ENCODE results near the gene FOXN3. TPM values are rescaled to one million over a fixed set of nuclear protein-coding genes. Genes with fewer than 3 reads are reported as not detected.

FOXN3 gene
- total RNA-seq, 4 donors from 2014 or later, result 66.1 to 130 (median 109) TPM

DNA sequence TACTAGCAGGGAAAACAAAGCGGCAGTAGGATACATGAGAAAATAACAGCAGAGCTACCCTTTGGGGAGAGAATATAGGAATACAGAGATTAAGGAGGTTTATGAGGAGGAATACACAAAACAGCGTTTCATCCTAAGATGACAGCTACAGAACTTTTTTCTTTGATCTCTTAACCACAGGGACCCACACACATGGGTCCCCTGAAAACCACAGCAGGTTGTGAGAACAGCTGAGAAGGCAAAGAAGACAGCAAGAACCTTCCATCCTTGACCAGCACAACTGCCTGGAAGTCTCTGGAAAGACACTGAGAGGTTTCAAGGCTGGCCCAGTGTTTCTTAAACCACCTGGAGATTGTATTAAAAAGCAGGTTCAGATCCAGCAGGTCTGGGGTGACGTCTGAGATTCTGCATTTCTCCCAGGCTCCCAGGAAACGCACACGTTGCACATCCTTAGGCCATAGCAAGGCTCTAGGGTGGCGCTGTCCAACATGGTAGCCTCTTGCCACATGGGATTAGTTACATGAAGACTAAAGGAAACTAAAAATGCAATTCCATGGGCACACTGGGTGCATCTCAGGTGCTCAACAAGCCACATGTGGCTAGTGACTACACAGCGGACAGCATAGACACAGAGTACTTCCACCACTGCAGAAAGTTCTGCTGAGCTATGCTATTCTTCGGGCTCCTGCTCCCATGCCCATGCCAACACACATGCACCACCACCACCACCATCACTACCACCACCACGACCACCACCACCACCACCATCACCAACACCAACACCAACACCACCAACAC, 92.3 kb downstream of the FOXN3 start:
- Histone ChIP-seq H3K27me3 (no peaks in the 10 kb centered on the region), H3K27ac (no peak overlapping the region), H3K9me3 (no peaks in the 10 kb centered on the region), H3K4me3 (no peak overlapping the region), H3K4me1 (peaks cover 0 to 12% (median 0%) of the 10 kb centered on the region in 4 donors), H3K36me3 (no peaks in the 10 kb centered on the region)
- DNase-seq, result no peak
- TF ChIP-seq EP300 (IDR thresholded peaks at IDR 0.05; ENCODE audit: low read depth) (no peak), POLR2AphosphoS5 (IDR thresholded peaks at IDR 0.05) (no peak), POLR2A (IDR thresholded peaks at IDR 0.05) (no peak)
- TF ChIP-seq, protein P1, sequence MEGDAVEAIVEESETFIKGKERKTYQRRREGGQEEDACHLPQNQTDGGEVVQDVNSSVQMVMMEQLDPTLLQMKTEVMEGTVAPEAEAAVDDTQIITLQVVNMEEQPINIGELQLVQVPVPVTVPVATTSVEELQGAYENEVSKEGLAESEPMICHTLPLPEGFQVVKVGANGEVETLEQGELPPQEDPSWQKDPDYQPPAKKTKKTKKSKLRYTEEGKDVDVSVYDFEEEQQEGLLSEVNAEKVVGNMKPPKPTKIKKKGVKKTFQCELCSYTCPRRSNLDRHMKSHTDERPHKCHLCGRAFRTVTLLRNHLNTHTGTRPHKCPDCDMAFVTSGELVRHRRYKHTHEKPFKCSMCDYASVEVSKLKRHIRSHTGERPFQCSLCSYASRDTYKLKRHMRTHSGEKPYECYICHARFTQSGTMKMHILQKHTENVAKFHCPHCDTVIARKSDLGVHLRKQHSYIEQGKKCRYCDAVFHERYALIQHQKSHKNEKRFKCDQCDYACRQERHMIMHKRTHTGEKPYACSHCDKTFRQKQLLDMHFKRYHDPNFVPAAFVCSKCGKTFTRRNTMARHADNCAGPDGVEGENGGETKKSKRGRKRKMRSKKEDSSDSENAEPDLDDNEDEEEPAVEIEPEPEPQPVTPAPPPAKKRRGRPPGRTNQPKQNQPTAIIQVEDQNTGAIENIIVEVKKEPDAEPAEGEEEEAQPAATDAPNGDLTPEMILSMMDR (IDR thresholded peaks at IDR 0.05), result no peak
- intact Hi-C loops (cut with DNase I; ENCODE audit: low total_unique reads) (no loop called here), in situ Hi-C loops (cut with MboI; ENCODE audit: low pct_ligation_motif_present in 1 of 4, low pct_unique_long_range_greater_than_20kb in 1 of 4, low sequenced_read_pairs in 3 of 4) (no loop called here)
- WGBS, 2 donors (ENCODE audit: low coverage in 1 of 2), result 74 to 90% methylated on average over 2 to 9 of the region's 9 CpGs

- no peaks in the 10 kb centered on the region for H3K36me3 ChIP-seq
- H3K4me3 ChIP-seq, result no peak overlapping the region
- peaks cover 0 to 5% (median 0%) of the 10 kb centered on the region in 4 donors for H3K4me1 ChIP-seq
- in situ Hi-C loops (cut with MboI; ENCODE audit: low pct_ligation_motif_present in 1 of 4, low pct_unique_long_range_greater_than_20kb in 1 of 4, low sequenced_read_pairs in 3 of 4) (no loop called here), intact Hi-C loops (cut with DNase I; ENCODE audit: low total_unique reads) (no loop called here)
- H3K27ac ChIP-seq, result no peak overlapping the region
- no peak for TF ChIP-seq POLR2A (IDR thresholded peaks at IDR 0.05)
- TF ChIP-seq, protein P1 (IDR thresholded peaks at IDR 0.05), result no peak
- no peak for TF ChIP-seq POLR2AphosphoS5 (IDR thresholded peaks at IDR 0.05)
- no peak for TF ChIP-seq EP300 (IDR thresholded peaks at IDR 0.05; ENCODE audit: low read depth)
- WGBS, 2 donors (ENCODE audit: low coverage in 1 of 2), result 69 to 73% methylated on average over 4 to 6 of the region's 6 CpGs
- no peaks in the 10 kb centered on the region for H3K27me3 ChIP-seq
- DNase-seq, result no peak
- no peaks in the 10 kb centered on the region for H3K9me3 ChIP-seq
These were observed 96.5 kb downstream of the FOXN3 start for GRCh38 chr14:89320381-89321000.

DNA sequence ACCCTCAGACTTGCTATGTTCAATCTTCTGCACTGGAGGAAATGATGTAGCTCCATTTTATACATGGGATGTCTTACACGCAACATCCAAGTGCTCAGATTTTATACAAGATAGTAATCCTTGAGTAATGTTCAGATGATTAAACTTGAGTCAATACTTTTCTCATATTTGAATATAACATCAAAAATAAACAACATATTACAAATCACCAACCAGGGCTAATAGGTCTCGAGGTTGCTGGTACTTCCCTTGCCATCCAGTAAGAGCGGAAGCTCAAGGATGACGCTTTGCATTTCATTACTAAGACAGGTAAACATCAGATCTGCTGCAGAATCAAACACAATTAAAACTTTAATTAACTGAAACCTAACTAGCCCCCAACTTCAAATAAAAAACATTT, 97.3 kb downstream of the FOXN3 start:
- H3K4me1 ChIP-seq, result peaks cover 0 to 5% (median 0%) of the 10 kb centered on the region in 4 donors
- 98 to 100% methylated on average over 2 to 4 of the region's 4 CpGs for WGBS, 2 donors (ENCODE audit: low coverage in 1 of 2)
- intact Hi-C loops (cut with DNase I; ENCODE audit: low total_unique reads) (no loop called here), in situ Hi-C loops (cut with MboI; ENCODE audit: low pct_ligation_motif_present in 1 of 4, low pct_unique_long_range_greater_than_20kb in 1 of 4, low sequenced_read_pairs in 3 of 4) (no loop called here)
- no peak for DNase-seq
- TF ChIP-seq POLR2A (IDR thresholded peaks at IDR 0.05) (no peak), POLR2AphosphoS5 (IDR thresholded peaks at IDR 0.05) (no peak), EP300 (IDR thresholded peaks at IDR 0.05; ENCODE audit: low read depth) (no peak)
- TF ChIP-seq, protein P1 (IDR thresholded peaks at IDR 0.05), result no peak
- H3K36me3 ChIP-seq, result no peaks in the 10 kb centered on the region
- H3K4me3 ChIP-seq, result no peak overlapping the region
- no peaks in the 10 kb centered on the region for H3K9me3 ChIP-seq
- H3K27ac ChIP-seq, result no peak overlapping the region
- H3K27me3 ChIP-seq, result no peaks in the 10 kb centered on the region

DNA sequence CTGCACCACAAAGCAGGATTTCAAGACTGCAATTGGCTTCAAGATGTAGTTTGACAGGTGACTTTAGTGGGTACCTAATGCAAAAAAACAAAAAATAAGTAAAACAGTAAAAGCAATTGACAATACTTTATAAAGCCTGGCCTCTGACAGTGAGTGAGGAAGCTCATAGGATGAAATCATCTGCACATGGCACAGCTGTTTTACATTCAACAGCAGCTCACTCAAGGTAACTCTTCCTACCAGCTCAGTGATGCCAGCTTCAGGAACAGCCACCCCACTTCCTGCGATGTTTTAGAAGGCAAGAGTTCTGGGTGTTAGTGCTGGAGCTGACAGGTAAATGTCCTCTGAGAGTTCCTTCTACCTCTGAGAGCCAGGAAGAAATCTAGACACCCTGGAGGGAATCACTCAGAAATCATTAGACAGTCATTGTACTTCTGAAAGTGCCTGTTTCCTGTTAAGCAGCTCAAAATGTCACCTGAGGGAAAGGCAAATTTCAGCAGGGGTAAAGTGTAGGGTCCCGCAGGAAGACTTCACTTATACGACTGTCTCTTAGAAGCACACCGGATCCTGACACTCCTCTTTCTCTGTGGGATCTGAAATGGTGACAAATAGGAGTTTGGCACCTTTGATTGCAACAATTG, 99.9 kb downstream of the FOXN3 start:
- Histone ChIP-seq H3K27me3 (no peaks in the 10 kb centered on the region), H3K36me3 (no peaks in the 10 kb centered on the region), H3K27ac (no peak overlapping the region), H3K4me1 (peaks cover 0 to 14% (median 3%) of the 10 kb centered on the region in 4 donors), H3K9me3 (no peaks in the 10 kb centered on the region), H3K4me3 (no peak overlapping the region)
- intact Hi-C loops (cut with DNase I; ENCODE audit: low total_unique reads), result no loop called here
- whole genome bisulfite sequencing, 2 donors (ENCODE audit: low coverage in 1 of 2), result 81% methylated on average over 4 of the region's 4 CpGs; no CpG with 5 or more reads in 1 of the 2 donors
- in situ Hi-C loops (cut with MboI; ENCODE audit: low pct_ligation_motif_present in 1 of 4, low pct_unique_long_range_greater_than_20kb in 1 of 4, low sequenced_read_pairs in 3 of 4), result no loop called here
- TF ChIP-seq POLR2A (IDR thresholded peaks at IDR 0.05) (no peak), POLR2AphosphoS5 (IDR thresholded peaks at IDR 0.05) (no peak), EP300 (IDR thresholded peaks at IDR 0.05; ENCODE audit: low read depth) (no peak)
- TF ChIP-seq, protein P1 (IDR thresholded peaks at IDR 0.05), result no peak
- DNase-seq, result no peak

Measured in transverse colon (tissue), 4 donors.